Tibial artery (tissue), 4 donors: Measurements from ENCODE around the gene ARFGAP3.

Experiments used
- DNase-seq, 2 donors: peaks; one replicate each; pipeline ENCODE4 v3.0.0-alpha.2; 2019
- H3K27ac ChIP-seq, 2 donors: fragments of 200-600 bp; sonication (generic) in 1 of 2; 1 replicate in 1 of 2; 2 replicates in 1 of 2; pipeline ENCODE4 v1.5.1; 2018 to 2019; ENCODE audit warnings: mild to moderate bottlenecking in 1 of 2
- H3K27me3 ChIP-seq, 2 donors: fragments of 200-600 bp; sonication (generic) in 1 of 2; one replicate each; pipeline versions ENCODE4 v1.5.1 to v1.6.0; 2016 to 2019
- H3K36me3 ChIP-seq, 3 donors: fragments of 200-600 bp; sonication (generic) in 2 of 3; one replicate each; pipeline ENCODE4 v1.5.1; 2016 to 2019; ENCODE audit warnings: mild to moderate bottlenecking in 2 of 3
- H3K4me1 ChIP-seq, 4 donors: fragments of 200-600 bp; sonication (generic) in 2 of 4; 1 replicate in 3 of 4; 2 replicates in 1 of 4; pipeline ENCODE4 v1.5.1; 2016 to 2019
- H3K4me3 ChIP-seq, 2 donors: fragments of 200-600 bp; sonication (generic) in 1 of 2; 1 replicate in 1 of 2; 2 replicates in 1 of 2; pipeline ENCODE4 v1.5.1; 2018 to 2019; ENCODE audit warnings: mild to moderate bottlenecking in 2 of 2
- H3K9me3 ChIP-seq, 3 donors: fragments of 200-600 bp; sonication (generic) in 1 of 3; one replicate each; pipeline ENCODE4 v1.5.1; 2016 to 2019
- CTCF ChIP-seq, 2 experiments: fragments of 200-600 bp in 1 of 2; fragments of 450-650 bp in 1 of 2; IDR thresholded peaks; one replicate each; pipeline ENCODE4 v1.5.1; 2017 to 2019; ENCODE audit warnings: antibody characterized with exemption in 2 of 2, mild to moderate bottlenecking in 1 of 2, moderate library complexity in 1 of 2
- intact Hi-C: fragments of 100-400 bp; cut with DNase I; formaldehyde crosslinking; loops from one replicate; pipeline ENCODE4 v1.15.0; 2023; ENCODE audit warnings: low total_unique reads

The ARFGAP3 gene

GRCh38 chr22:42848941-42849550, 8.0 kb downstream of the ARFGAP3 start:
- intact Hi-C loops, result loop anchor here (10.0 kb wide), 1 partner anchor 114 kb away; no protein-coding TSS in a partner anchor
- no peaks in the 10 kb centered on the region for H3K9me3 ChIP-seq
- DNase-seq, result peak in 1 of 2 donors; percentile 42
- H3K4me3 ChIP-seq, result no peak overlapping the region
- peaks cover 26 to 29% (median 27%) of the 10 kb centered on the region in 3 donors for H3K36me3 ChIP-seq
- H3K27me3 ChIP-seq, result no peaks in the 10 kb centered on the region
- H3K4me1 ChIP-seq, result peaks cover 0 to 15% (median 7%) of the 10 kb centered on the region in 4 donors
- TF ChIP-seq CTCF (IDR thresholded peaks at IDR 0.05), result no peak
- no peak overlapping the region for H3K27ac ChIP-seq

- H3K36me3 ChIP-seq, result peaks cover 26 to 46% (median 38%) of the 10 kb centered on the region in 3 donors
- intact Hi-C loops, result loop anchor here (10.0 kb wide), 1 partner anchor 112 kb away; no protein-coding TSS in a partner anchor
- no peaks in the 10 kb centered on the region for H3K9me3 ChIP-seq
- peaks cover 0 to 11% (median 5%) of the 10 kb centered on the region in 4 donors for H3K4me1 ChIP-seq
- DNase-seq, result no peak
- no peak overlapping the region for H3K27ac ChIP-seq
- H3K4me3 ChIP-seq, result no peak overlapping the region
- no peak for TF ChIP-seq CTCF (IDR thresholded peaks at IDR 0.05)
- no peaks in the 10 kb centered on the region for H3K27me3 ChIP-seq
These were observed 10.0 kb downstream of the ARFGAP3 start for GRCh38 chr22:42847110-42847509.

- intact Hi-C loops, result loop anchor here (10.0 kb wide), 1 partner anchor 110 kb away; no protein-coding TSS in a partner anchor
- no peak for TF ChIP-seq CTCF (IDR thresholded peaks at IDR 0.05)
- H3K27ac ChIP-seq, result no peak overlapping the region
- DNase-seq, result no peak
- H3K36me3 ChIP-seq, result peaks cover 44 to 64% (median 53%) of the 10 kb centered on the region in 3 donors
- H3K27me3 ChIP-seq, result no peaks in the 10 kb centered on the region
- H3K9me3 ChIP-seq, result no peaks in the 10 kb centered on the region
- peaks cover 0 to 10% (median 5%) of the 10 kb centered on the region in 4 donors for H3K4me1 ChIP-seq
- no peak overlapping the region for H3K4me3 ChIP-seq
These were observed 12.3 kb downstream of the ARFGAP3 start for GRCh38 chr22:42844756-42845155.

- H3K27me3 ChIP-seq, result no peaks in the 10 kb centered on the region
- peaks cover 44 to 77% (median 65%) of the 10 kb centered on the region in 3 donors for H3K36me3 ChIP-seq
- TF ChIP-seq CTCF (IDR thresholded peaks at IDR 0.05), result no peak
- DNase-seq, result no peak
- H3K27ac ChIP-seq, result no peak overlapping the region
- H3K4me1 ChIP-seq, result no peaks in the 10 kb centered on the region
- H3K9me3 ChIP-seq, result no peaks in the 10 kb centered on the region
- H3K4me3 ChIP-seq, result no peak overlapping the region
- intact Hi-C loops, result loop anchor here (10.0 kb wide), 1 partner anchor 108 kb away; no protein-coding TSS in a partner anchor
These were observed 14.3 kb downstream of the ARFGAP3 start for GRCh38 chr22:42842658-42843370.

- no peak for TF ChIP-seq CTCF (IDR thresholded peaks at IDR 0.05)
- H3K4me1 ChIP-seq, result no peaks in the 10 kb centered on the region
- no peak overlapping the region for H3K27ac ChIP-seq
- H3K9me3 ChIP-seq, result no peaks in the 10 kb centered on the region
- no peak overlapping the region for H3K4me3 ChIP-seq
- intact Hi-C loops, result loop anchor here (10.0 kb wide), 1 partner anchor 107 kb away; no protein-coding TSS in a partner anchor
- no peaks in the 10 kb centered on the region for H3K27me3 ChIP-seq
- peaks cover 43 to 78% (median 63%) of the 10 kb centered on the region in 3 donors for H3K36me3 ChIP-seq
- no peak for DNase-seq
These were observed 15.6 kb downstream of the ARFGAP3 start for GRCh38 chr22:42841444-42841843.
